Duodenal mucosa (tissue), 2 donors: ENCODE data around the gene PIGQ.

Experiments used
- H3K27ac ChIP-seq: one replicate; pipeline ENCODE4 v1.7.0; 2013; ENCODE audit warnings: low read depth, low read length
- H3K27me3 ChIP-seq, 2 donors: one replicate each; pipeline ENCODE4 v1.7.0; 2013; ENCODE audit warnings: low read length in 2 of 2, control low read depth in 1 of 2; ENCODE audit not compliant: insufficient read depth in 2 of 2, control insufficient read depth in 1 of 2
- H3K36me3 ChIP-seq, 2 donors: one replicate each; pipeline ENCODE4 v1.7.0; 2013; ENCODE audit warnings: low read length in 2 of 2, control low read depth in 1 of 2; ENCODE audit not compliant: insufficient read depth in 2 of 2, control insufficient read depth in 1 of 2
- H3K4me1 ChIP-seq, 2 donors: one replicate each; pipeline ENCODE4 v1.7.0; 2013; ENCODE audit warnings: low read length in 2 of 2, control low read depth in 1 of 2; ENCODE audit not compliant: insufficient read depth in 2 of 2, control insufficient read depth in 1 of 2
- H3K4me3 ChIP-seq, 2 donors: one replicate each; pipeline ENCODE4 v1.7.0; 2013; ENCODE audit warnings: low read length in 2 of 2, low read depth in 1 of 2
- H3K9ac ChIP-seq, 2 donors: one replicate each; pipeline ENCODE4 v1.7.0; 2013; ENCODE audit warnings: low read length in 2 of 2, low read depth in 1 of 2
- H3K9me3 ChIP-seq, 2 donors: one replicate each; pipeline ENCODE4 v1.7.0; 2013; ENCODE audit warnings: low read length in 2 of 2, control low read depth in 1 of 2; ENCODE audit not compliant: control insufficient read depth in 1 of 2

PIGQ gene

GRCh38 chr16:546909-547770 is 22.6 kb upstream of the PIGQ start:
- Histone ChIP-seq H3K9me3 (no peaks in the 10 kb centered on the region), H3K27ac (no peak overlapping the region), H3K4me3 (no peak overlapping the region), H3K36me3 (peaks cover 8 to 40% of the 10 kb centered on the region in 2 donors), H3K9ac (no peak overlapping the region), H3K27me3 (no peaks in the 10 kb centered on the region), H3K4me1 (peaks cover 0 to 6% of the 10 kb centered on the region in 2 donors)

GRCh38 chr16:548586-548985 is 21.2 kb upstream of the PIGQ start:
- Histone ChIP-seq H3K9ac (no peak overlapping the region), H3K36me3 (peaks cover 8 to 43% of the 10 kb centered on the region in 2 donors), H3K27ac (no peak overlapping the region), H3K4me1 (peaks cover 0 to 2% of the 10 kb centered on the region in 2 donors), H3K27me3 (no peaks in the 10 kb centered on the region), H3K9me3 (no peaks in the 10 kb centered on the region), H3K4me3 (no peak overlapping the region)

GRCh38 chr16:549544-550263 is 20.1 kb upstream of the PIGQ start:
- H3K9me3 ChIP-seq: no peaks in the 10 kb centered on the region
- no peak overlapping the region for H3K27ac ChIP-seq
- no peak overlapping the region for H3K9ac ChIP-seq
- H3K4me3 ChIP-seq: no peak overlapping the region
- peaks cover 8 to 47% of the 10 kb centered on the region in 2 donors for H3K36me3 ChIP-seq
- no peaks in the 10 kb centered on the region for H3K27me3 ChIP-seq
- no peaks in the 10 kb centered on the region for H3K4me1 ChIP-seq

DNA sequence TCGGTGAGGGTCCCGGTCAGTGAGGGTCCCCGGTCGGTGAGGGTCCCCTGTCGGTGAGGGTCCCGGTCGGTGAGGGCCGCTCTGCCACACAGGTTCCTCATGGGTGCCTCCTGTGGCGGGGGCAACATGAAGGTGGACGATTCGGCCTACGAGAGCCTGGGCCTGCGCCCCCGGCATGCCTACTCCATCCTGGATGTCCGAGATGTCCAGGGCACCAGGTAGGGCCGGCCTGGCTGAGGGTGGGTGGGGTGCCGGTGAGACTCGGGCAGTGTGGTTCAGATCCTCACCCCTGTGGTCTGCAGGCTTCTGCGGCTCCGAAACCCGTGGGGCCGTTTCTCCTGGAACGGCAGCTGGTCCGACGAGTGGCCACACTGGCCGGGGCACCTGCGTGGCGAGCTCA is 18.6 kb upstream of the PIGQ start:
- H3K9me3 ChIP-seq: no peaks in the 10 kb centered on the region
- H3K27ac ChIP-seq: no peak overlapping the region
- H3K27me3 ChIP-seq: no peaks in the 10 kb centered on the region
- no peak overlapping the region for H3K4me3 ChIP-seq
- H3K9ac ChIP-seq: no peak overlapping the region
- no peaks in the 10 kb centered on the region for H3K4me1 ChIP-seq
- peaks cover 8 to 47% of the 10 kb centered on the region in 2 donors for H3K36me3 ChIP-seq

GRCh38 chr16:552171-552570 is 17.6 kb upstream of the PIGQ start:
- Histone ChIP-seq H3K36me3 (peaks cover 8 to 43% of the 10 kb centered on the region in 2 donors), H3K9me3 (no peaks in the 10 kb centered on the region), H3K4me1 (no peaks in the 10 kb centered on the region), H3K27ac (no peak overlapping the region), H3K9ac (no peak overlapping the region), H3K4me3 (no peak overlapping the region), H3K27me3 (no peaks in the 10 kb centered on the region)

- no peak overlapping the region for H3K27ac ChIP-seq
- no peaks in the 10 kb centered on the region for H3K4me1 ChIP-seq
- no peak overlapping the region for H3K4me3 ChIP-seq
- H3K27me3 ChIP-seq: peaks cover 0 to 12% of the 10 kb centered on the region in 2 donors
- no peaks in the 10 kb centered on the region for H3K9me3 ChIP-seq
- H3K9ac ChIP-seq: no peak overlapping the region
- peaks cover 5 to 30% of the 10 kb centered on the region in 2 donors for H3K36me3 ChIP-seq
These were observed 16.0 kb upstream of the PIGQ start for GRCh38 chr16:553601-554296.

GRCh38 chr16:554297-554621 is 15.5 kb upstream of the PIGQ start:
- Histone ChIP-seq H3K9me3 (no peaks in the 10 kb centered on the region), H3K4me3 (no peak overlapping the region), H3K4me1 (no peaks in the 10 kb centered on the region), H3K27me3 (peaks cover 4 to 18% of the 10 kb centered on the region in 2 donors), H3K36me3 (peaks cover 4 to 26% of the 10 kb centered on the region in 2 donors), H3K27ac (no peak overlapping the region), H3K9ac (no peak overlapping the region)

DNA sequence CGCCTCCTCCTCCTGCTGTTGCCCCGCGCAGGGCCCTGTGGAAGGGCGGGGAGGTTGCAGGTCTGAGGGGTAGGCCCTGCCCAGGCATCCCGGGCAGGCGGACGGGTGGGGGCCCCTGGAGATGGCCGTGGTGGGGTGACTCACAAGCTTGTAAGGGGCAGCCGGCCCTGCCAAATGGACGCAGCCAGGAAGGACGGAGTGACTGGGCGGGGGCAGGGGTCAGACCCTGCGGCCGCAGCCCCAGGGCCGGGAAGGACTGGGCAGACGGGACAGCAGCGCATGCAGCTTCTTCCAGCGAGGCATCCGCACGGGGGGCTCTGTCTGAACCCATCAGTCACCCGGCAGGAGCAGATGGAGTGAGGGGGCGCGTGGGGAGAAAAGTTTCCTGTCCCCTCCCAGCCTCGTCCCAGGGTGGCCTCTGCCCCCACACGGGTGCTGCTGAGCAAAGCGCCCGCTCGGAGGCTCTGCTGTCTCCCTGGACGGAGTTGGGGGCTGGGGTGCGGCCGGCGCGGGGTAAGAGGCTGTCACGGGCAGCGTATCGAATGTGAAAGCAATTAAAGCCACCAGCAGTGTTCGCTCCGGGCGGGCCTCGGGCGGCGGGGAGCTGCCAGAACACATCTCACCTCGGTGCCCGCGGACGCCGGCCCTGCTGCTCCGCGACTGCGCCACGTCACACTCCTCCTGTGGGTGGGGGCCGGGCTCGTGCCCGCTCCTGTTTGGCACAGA is 15.0 kb upstream of the PIGQ start:
- Histone ChIP-seq H3K36me3 (peaks cover 1 to 23% of the 10 kb centered on the region in 2 donors), H3K9ac (no peak overlapping the region), H3K27me3 (peaks cover 9 to 20% of the 10 kb centered on the region in 2 donors), H3K9me3 (no peaks in the 10 kb centered on the region), H3K4me3 (peak overlapping the region in 1 of 2 donors; percentile 5), H3K27ac (no peak overlapping the region), H3K4me1 (no peaks in the 10 kb centered on the region)

DNA sequence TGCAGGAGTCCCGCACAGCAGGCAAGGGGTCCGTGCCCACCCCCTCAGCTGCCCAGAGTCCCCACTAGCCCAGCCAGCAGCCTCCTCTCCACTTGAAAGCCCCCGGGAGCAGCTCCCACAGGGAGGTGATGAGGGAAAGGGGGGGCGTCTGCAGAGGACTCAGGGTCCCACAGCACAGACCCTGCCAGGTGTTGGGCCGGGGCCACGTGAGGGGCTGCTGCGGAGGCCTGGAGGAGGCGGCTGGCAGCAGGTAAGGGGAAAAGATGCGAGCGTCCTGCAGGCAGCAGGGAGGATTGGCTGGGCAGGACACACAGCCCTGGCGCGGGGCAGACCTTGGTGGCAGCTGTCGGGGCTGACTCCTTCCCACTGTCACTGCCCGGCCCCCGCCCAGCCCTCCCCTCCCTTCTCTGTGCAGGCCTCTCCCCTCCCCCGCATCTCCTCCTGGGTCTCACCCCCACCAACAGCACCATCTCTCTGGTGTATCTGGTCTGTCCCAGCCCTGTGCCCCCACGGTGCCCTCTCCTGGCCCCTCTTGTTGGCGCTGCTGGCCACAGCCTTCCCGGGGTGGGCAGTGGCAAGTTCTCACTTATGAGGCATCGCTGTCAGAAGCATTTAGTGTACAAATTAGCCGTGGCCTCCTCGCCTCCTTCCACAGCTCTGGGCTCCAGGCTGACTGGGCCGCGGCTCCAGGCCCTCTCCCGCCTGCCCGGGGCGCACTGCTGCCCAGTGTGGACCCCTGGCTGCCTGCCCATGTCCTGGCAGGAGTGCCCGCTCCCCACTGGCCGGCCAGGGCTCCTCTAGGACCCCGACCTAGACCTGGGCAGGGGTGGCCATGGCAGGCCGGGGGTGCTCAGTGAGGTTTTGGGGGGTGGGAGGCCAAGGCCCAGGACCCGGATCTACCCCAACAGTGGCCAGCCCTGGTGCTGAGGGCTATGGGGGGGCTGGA is 14.0 kb upstream of the PIGQ start:
- Histone ChIP-seq H3K27me3 (peaks cover 10 to 21% of the 10 kb centered on the region in 2 donors), H3K36me3 (peaks cover 0 to 18% of the 10 kb centered on the region in 2 donors), H3K9me3 (no peaks in the 10 kb centered on the region), H3K4me3 (no peak overlapping the region), H3K4me1 (no peaks in the 10 kb centered on the region), H3K27ac (no peak overlapping the region), H3K9ac (no peak overlapping the region)
